GM12878 (cell line): ENCODE data around the gene GRAMD2B. TPM values are rescaled to one million over a fixed set of nuclear protein-coding genes. Genes with fewer than 3 reads are reported as not detected.

ENCODE experiments used
- ATAC-seq: fragments of 200-7000 bp; cut with Tn5 transposase; 3 replicates; pipeline ENCODE4 v1.9.1; 2020; ENCODE audit warnings: mild to moderate bottlenecking, moderate library complexity
- BruUV-seq: library from RNA; stranded (reverse); fragments of 400-500 nt; replicated peaks from 2 replicates; lab custom pipeline; 2021; lab: Mats Ljungman, UMichigan
- CTCF ChIA-PET: fragments of 300-600 bp; sonication (Branson Sonifier 250); formaldehyde crosslinking; extraction: SDS; loops from one replicate; lab custom pipeline; 2021; ENCODE audit warnings: inconsistent platforms; lab: Yijun Ruan, JAX
- POLR2A ChIA-PET: fragments of 350-600 bp; formaldehyde crosslinking; extraction: SDS; loops from one replicate; lab custom pipeline; 2021; ENCODE audit warnings: inconsistent platforms; lab: Charles Lee
- RAD21 ChIA-PET: fragments of 300-600 bp; sonication (Branson Sonifier 250); formaldehyde crosslinking; loops from one replicate; lab custom pipeline; 2023; ENCODE audit warnings: antibody characterized with exemption; ENCODE audit not compliant: unreplicated experiment; lab: Charles Lee
- SMC1A ChIA-PET: fragments of 300-600 bp; sonication (Branson Sonifier 250); formaldehyde crosslinking; loops from one replicate; lab custom pipeline; 2023; ENCODE audit not compliant: unreplicated experiment, uncharacterized antibody; lab: Charles Lee
- DNase-seq: peaks from one replicate; pipeline ENCODE4 v3.0.0-alpha.2; 2011; ENCODE audit warnings: low read depth, low spot score
- FAIRE-seq: peaks from 3 replicates; lab custom pipeline; 2011; peaks lifted over from hg19 to GRCh38; lab: Jason Lieb, UNC
- H2AFZ ChIP-seq: 2 replicates; pipeline ENCODE4 v1.6.0; 2011; ENCODE audit warnings: low read depth, low read length, control low read depth; ENCODE audit not compliant: control insufficient read depth
- H3K27ac ChIP-seq: 2 replicates; pipeline ENCODE4 v1.5.1; 2011; ENCODE audit warnings: control low read depth; ENCODE audit not compliant: control insufficient read depth, insufficient read depth
- H3K27me3 ChIP-seq, 2 experiments: replicated peaks in 1 of 2; 2 replicates each; pipeline versions ENCODE4 v1.6.0 to v1.6.1; 2011; ENCODE audit warnings: low read length in 1 of 2; ENCODE audit not compliant: control insufficient read depth in 2 of 2, insufficient read depth in 2 of 2
- H3K36me3 ChIP-seq, 2 experiments: 2 replicates each; pipeline ENCODE4 v1.5.1; 2011; ENCODE audit warnings: low read length in 1 of 2; ENCODE audit not compliant: control insufficient read depth in 2 of 2, insufficient read depth in 2 of 2
- H3K4me1 ChIP-seq: 2 replicates; pipeline ENCODE4 v1.6.1; 2011; ENCODE audit warnings: mild to moderate bottlenecking, low read length, moderate library complexity, mixed read lengths; ENCODE audit not compliant: control insufficient read depth, insufficient read depth
- H3K4me2 ChIP-seq: 2 replicates; pipeline ENCODE4 v1.6.0; 2011; ENCODE audit warnings: control low read depth; ENCODE audit not compliant: control insufficient read depth, insufficient read depth
- H3K4me3 ChIP-seq: fragments of 200-600 bp; sonication (generic); 2 replicates; pipeline ENCODE4 v1.5.1; 2016
- H3K79me2 ChIP-seq: 2 replicates; pipeline ENCODE4 v1.6.0; 2011; ENCODE audit warnings: low read length; ENCODE audit not compliant: control insufficient read depth, insufficient read depth
- H3K9ac ChIP-seq: 2 replicates; pipeline ENCODE4 v1.8.0; 2011; ENCODE audit warnings: low read length, control low read depth, mixed read lengths; ENCODE audit not compliant: control insufficient read depth, insufficient read depth
- H3K9me3 ChIP-seq: replicated peaks from 3 replicates; pipeline ENCODE4 v1.5.1; 2011; ENCODE audit warnings: mild to moderate bottlenecking, low read length; ENCODE audit not compliant: control insufficient read depth, insufficient read depth
- H4K20me1 ChIP-seq: 2 replicates; pipeline ENCODE4 v1.6.0; 2011; ENCODE audit not compliant: control insufficient read depth, insufficient read depth
- ETV6 ChIP-seq, 2 experiments: fragments of 450-650 bp in 1 of 2; IDR thresholded peaks in 1 of 2; conservative IDR thresholded peaks in 1 of 2; 2 replicates each; pipeline ENCODE4 v1.6.1; 2014; ENCODE audit warnings: antibody characterized with exemption in 1 of 2, borderline replicate concordance in 1 of 2, low read depth in 1 of 2, mild to moderate bottlenecking in 1 of 2, moderate library complexity in 1 of 2
- GATAD2B ChIP-seq: fragments of 450-650 bp; conservative IDR thresholded peaks from 2 replicates; pipeline ENCODE4 v1.6.1; 2017; ENCODE audit warnings: low read depth, mild to moderate bottlenecking, moderate library complexity
- MEF2B ChIP-seq: fragments of 450-650 bp; IDR thresholded peaks from 2 replicates; pipeline ENCODE4 v1.6.1; 2018; ENCODE audit warnings: mild to moderate bottlenecking, moderate library complexity; ENCODE audit not compliant: partially characterized antibody, poor library complexity, severe bottlenecking
- SMAD5 ChIP-seq: IDR thresholded peaks from 2 replicates; pipeline ENCODE4 v1.6.1; 2016; ENCODE audit warnings: antibody characterized with exemption, low read depth
- ZNF384 ChIP-seq: IDR thresholded peaks from 2 replicates; pipeline ENCODE4 v1.6.1; 2012; ENCODE audit warnings: low read depth, mild to moderate bottlenecking, low read length, improper control_type of control experiment, borderline replicate concordance
- WGBS: methylation state at CpG from one replicate; pipeline ENCODE4 v1.1.6; 2016; ENCODE audit warnings: low lambda C conversion rate; ENCODE audit not compliant: insufficient replicate concordance, insufficient coverage; ENCODE audit errors: missing lambda C conversion rate; 5-methylcytosine and 5-hydroxymethylcytosine counted together
- in situ Hi-C: fragments of 300-500 bp; cut with MboI; formaldehyde crosslinking; loops from 9 replicates; pipeline ENCODE4 v1.14.3; 2018; ENCODE audit warnings: mixed read lengths
- intact Hi-C: fragments of 100-400 bp; cut with micrococcal nuclease; formaldehyde crosslinking; loops from one replicate; pipeline ENCODE4 v1.14.2; 2022; ENCODE audit not compliant: unreplicated experiment
- polyA plus RNA-seq, 11 experiments: library from polyadenylated mRNA; depleted of rRNA in 4 of 11; unstranded in 6 of 11; stranded (reverse) in 5 of 11; fragments of >200 nt; fragmentation: Nextera tagmentation in 4 of 11; fragmentation: Illumina TruSeq in 1 of 11; extraction: Ambion mirVana in 4 of 11; extraction: Trizol in 1 of 11; gene quantifications; 1 replicate in 1 of 11; 2 replicates in 10 of 11; pipeline versions ENCODE4 v1.2.1 to v1.2.3, GENCODE V29; 2011 to 2016; ENCODE audit warnings: inconsistent platforms in 2 of 11, missing spikeins in 2 of 11, low read depth in 1 of 11
- total RNA-seq, 4 experiments: library from RNA; depleted of rRNA in 3 of 4; stranded (reverse); fragments of >200 nt in 3 of 4; fragmentation: Illumina TruSeq in 1 of 4; extraction: Trizol in 1 of 4; gene quantifications; 2 replicates each; pipeline versions ENCODE4 v1.2.1 to v1.2.3, GENCODE V29; 2013 to 2021
- TF ChIP-seq, protein P1 (sequence below): fragments of 150-350 bp; IDR thresholded peaks from 2 replicates; pipeline ENCODE4 v1.6.1; 2014; ENCODE audit warnings: mild to moderate bottlenecking, low read depth, low read length
- TF ChIP-seq, protein P2 (sequence below): IDR thresholded peaks from 2 replicates; pipeline ENCODE4 v1.6.1; 2012; ENCODE audit warnings: mild to moderate bottlenecking, low read depth, low read length

The GRAMD2B gene
- total and polyA plus RNA-seq, 10 of the 15 experiments (the other 5 are each of a cell fraction or from before 2014, with no cell fraction given) = 1.9 to 21.5 (median 8.4) TPM

DNA sequence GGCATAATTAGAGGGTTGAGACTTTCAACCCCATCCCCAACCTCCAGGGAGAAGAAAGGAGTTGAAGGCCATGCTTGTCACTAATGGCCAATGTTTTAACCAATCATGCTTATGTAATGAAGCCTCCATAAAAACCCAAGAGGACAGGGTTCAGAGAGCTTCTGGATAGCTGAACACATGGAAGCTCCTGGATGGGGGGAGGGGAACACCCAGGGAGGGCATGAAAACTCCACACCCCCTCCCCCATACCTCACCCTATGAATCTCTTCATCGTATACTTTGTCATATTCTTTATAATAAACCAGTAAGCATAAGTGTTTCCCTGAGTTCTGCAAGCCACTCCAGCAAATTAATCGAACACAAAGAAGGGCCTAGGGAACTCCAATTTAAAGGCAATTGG lies 90.1 kb downstream of the GRAMD2B start (continued):
- TF ChIP-seq, protein P1, sequence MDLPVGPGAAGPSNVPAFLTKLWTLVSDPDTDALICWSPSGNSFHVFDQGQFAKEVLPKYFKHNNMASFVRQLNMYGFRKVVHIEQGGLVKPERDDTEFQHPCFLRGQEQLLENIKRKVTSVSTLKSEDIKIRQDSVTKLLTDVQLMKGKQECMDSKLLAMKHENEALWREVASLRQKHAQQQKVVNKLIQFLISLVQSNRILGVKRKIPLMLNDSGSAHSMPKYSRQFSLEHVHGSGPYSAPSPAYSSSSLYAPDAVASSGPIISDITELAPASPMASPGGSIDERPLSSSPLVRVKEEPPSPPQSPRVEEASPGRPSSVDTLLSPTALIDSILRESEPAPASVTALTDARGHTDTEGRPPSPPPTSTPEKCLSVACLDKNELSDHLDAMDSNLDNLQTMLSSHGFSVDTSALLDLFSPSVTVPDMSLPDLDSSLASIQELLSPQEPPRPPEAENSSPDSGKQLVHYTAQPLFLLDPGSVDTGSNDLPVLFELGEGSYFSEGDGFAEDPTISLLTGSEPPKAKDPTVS = no peak

DNA sequence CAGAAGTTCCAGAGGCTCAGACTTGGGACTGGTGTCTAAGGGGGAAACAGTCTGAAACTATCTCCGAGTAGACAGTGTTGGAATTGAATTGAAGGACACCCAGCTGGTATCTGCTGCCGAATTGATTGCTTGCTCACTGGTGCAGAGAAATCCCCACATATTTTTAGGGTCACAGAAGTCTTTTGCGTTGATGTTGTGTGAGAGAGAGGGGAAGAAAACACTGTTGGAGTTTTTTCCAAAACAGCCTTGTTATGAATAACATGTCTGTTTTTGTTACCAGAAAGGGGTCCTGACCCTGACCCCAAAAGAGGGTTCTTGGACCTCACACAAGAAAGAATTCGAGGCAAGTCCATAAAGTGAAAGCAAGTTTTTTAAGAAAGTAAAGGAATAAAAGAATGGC lies 90.5 kb downstream of the GRAMD2B start:
- H2AFZ ChIP-seq = no peak overlapping the region
- no peak overlapping the region for H3K4me2 ChIP-seq
- H3K79me2 ChIP-seq = no peaks in the 10 kb centered on the region
- H3K4me1 ChIP-seq = no peaks in the 10 kb centered on the region
- 34% methylated on average over 4 of the region's 4 CpGs for WGBS
- no peak overlapping the region for H3K9ac ChIP-seq
- no peaks in the 10 kb centered on the region for H4K20me1 ChIP-seq
- ChIA-PET CTCF (interaction anchor here (3.2 kb wide), 1 partner anchor 13 kb away, joined by 16 read pairs; no protein-coding TSS in a partner anchor), POLR2A (no interaction called here), RAD21 (no interaction called here), SMC1A (interaction anchor here (1.6 kb wide), 1 partner anchor 18 kb away, joined by 4 read pairs; no protein-coding TSS in a partner anchor)
- no peak overlapping the region for H3K27ac ChIP-seq
- FAIRE-seq (no peak), ATAC-seq (no peak), DNase-seq (no peak)
- H3K4me3 ChIP-seq = no peak overlapping the region
- no peaks in the 10 kb centered on the region for H3K27me3 ChIP-seq
- H3K36me3 ChIP-seq = no peaks in the 10 kb centered on the region
- intact Hi-C loops = no loop called here
- no TSS peak for BruUV-seq
- in situ Hi-C loops = no loop called here
- TF ChIP-seq GATAD2B (no peak), ETV6 (conservative IDR thresholded peaks at IDR 0.05 in 1 of 2, IDR thresholded peaks at IDR 0.05 in 1 of 2; ENCODE audit: borderline replicate concordance in 1 of 2, low read depth in 1 of 2) (no peak), ZNF384 (no peak), SMAD5 (no peak), MEF2B (no peak)
- TF ChIP-seq, protein P2, sequence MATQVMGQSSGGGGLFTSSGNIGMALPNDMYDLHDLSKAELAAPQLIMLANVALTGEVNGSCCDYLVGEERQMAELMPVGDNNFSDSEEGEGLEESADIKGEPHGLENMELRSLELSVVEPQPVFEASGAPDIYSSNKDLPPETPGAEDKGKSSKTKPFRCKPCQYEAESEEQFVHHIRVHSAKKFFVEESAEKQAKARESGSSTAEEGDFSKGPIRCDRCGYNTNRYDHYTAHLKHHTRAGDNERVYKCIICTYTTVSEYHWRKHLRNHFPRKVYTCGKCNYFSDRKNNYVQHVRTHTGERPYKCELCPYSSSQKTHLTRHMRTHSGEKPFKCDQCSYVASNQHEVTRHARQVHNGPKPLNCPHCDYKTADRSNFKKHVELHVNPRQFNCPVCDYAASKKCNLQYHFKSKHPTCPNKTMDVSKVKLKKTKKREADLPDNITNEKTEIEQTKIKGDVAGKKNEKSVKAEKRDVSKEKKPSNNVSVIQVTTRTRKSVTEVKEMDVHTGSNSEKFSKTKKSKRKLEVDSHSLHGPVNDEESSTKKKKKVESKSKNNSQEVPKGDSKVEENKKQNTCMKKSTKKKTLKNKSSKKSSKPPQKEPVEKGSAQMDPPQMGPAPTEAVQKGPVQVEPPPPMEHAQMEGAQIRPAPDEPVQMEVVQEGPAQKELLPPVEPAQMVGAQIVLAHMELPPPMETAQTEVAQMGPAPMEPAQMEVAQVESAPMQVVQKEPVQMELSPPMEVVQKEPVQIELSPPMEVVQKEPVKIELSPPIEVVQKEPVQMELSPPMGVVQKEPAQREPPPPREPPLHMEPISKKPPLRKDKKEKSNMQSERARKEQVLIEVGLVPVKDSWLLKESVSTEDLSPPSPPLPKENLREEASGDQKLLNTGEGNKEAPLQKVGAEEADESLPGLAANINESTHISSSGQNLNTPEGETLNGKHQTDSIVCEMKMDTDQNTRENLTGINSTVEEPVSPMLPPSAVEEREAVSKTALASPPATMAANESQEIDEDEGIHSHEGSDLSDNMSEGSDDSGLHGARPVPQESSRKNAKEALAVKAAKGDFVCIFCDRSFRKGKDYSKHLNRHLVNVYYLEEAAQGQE = no peak
- no peaks in the 10 kb centered on the region for H3K9me3 ChIP-seq
